GM10266 (cell line): ENCODE results near the gene RIPK4.
"Not testable (repeated sequence)": the region's sequence is repeated elsewhere in the genome, so short reads cannot be mapped to it uniquely, and the experiment has no call there.

Experiments
- DNase-seq: peaks from one replicate; pipeline ENCODE4 v3.0.0; 2012; ENCODE audit errors: extremely low spot score
- CTCF ChIP-seq: IDR thresholded peaks from 2 replicates; pipeline ENCODE4 v1.5.1; 2012; ENCODE audit warnings: mild to moderate bottlenecking, low read depth; ENCODE audit not compliant: control insufficient read depth, insufficient read depth; ENCODE audit errors: missing control alignments

The RIPK4 gene

GRCh38 chr21:41795726-41796125 lies 28.9 kb upstream of the RIPK4 start:
- DNase-seq: no peak
- TF ChIP-seq CTCF: no peak

GRCh38 chr21:41794600-41794999 lies 27.7 kb upstream of the RIPK4 start:
- TF ChIP-seq CTCF: no peak
- DNase-seq: no peak

GRCh38 chr21:41792711-41793110 lies 25.9 kb upstream of the RIPK4 start:
- TF ChIP-seq CTCF: no peak
- no peak for DNase-seq

- TF ChIP-seq CTCF: no peak
These were observed 19.7 kb upstream of the RIPK4 start for GRCh38 chr21:41786509-41786987.

GRCh38 chr21:41785262-41785661 lies 18.4 kb upstream of the RIPK4 start:
- not testable (repeated sequence) for DNase-seq

More at GRCh38 chr21:41786509-41786987, 19.7 kb upstream of the RIPK4 start:
- no peak for DNase-seq

- DNase-seq: no peak
- TF ChIP-seq CTCF: no peak
These were observed 17.7 kb upstream of the RIPK4 start for GRCh38 chr21:41784456-41785102.

GRCh38 chr21:41783476-41784180 lies 16.8 kb upstream of the RIPK4 start:
- DNase-seq: no peak
- TF ChIP-seq CTCF: no peak
